Prostate gland (tissue), 2 donors: ENCODE measurements around the gene MYL4. TPM values are rescaled to one million over a fixed set of nuclear protein-coding genes. Genes with fewer than 3 reads are reported as not detected.

Experiments used
- DNase-seq: peaks from one replicate; pipeline ENCODE4 v3.0.0-alpha.2; 2019; ENCODE audit warnings: low spot score
- H3K27ac ChIP-seq, 2 donors: fragments of 200-600 bp; sonication (generic); 2 replicates each; pipeline ENCODE4 v1.5.1; 2017 to 2019
- H3K27me3 ChIP-seq: fragments of 200-600 bp; sonication (generic); replicated peaks from 2 replicates; pipeline ENCODE4 v1.5.1; 2019; ENCODE audit not compliant: insufficient read depth
- H3K36me3 ChIP-seq, 2 donors: fragments of 200-600 bp; sonication (generic); 1 replicate in 1 of 2; 2 replicates in 1 of 2; pipeline versions ENCODE4 v1.5.1 to v1.8.1; 2017 to 2019
- H3K4me1 ChIP-seq: fragments of 200-600 bp; sonication (generic); replicated peaks from 2 replicates; pipeline ENCODE4 v1.5.1; 2019
- H3K4me3 ChIP-seq, 2 donors: fragments of 200-600 bp; sonication (generic); 2 replicates each; pipeline ENCODE4 v1.5.1; 2017 to 2019
- H3K9me3 ChIP-seq: fragments of 200-600 bp; sonication (generic); 2 replicates; pipeline ENCODE4 v1.5.1; 2017
- POLR2A ChIP-seq: fragments of 450-650 bp; IDR thresholded peaks from one replicate; pipeline ENCODE4 v1.6.1; 2016; ENCODE audit warnings: antibody characterized with exemption, mild to moderate bottlenecking
- POLR2AphosphoS5 ChIP-seq: sonication (generic); formaldehyde crosslinking; IDR thresholded peaks from one replicate; pipeline ENCODE4 v1.6.1; 2017; ENCODE audit warnings: antibody characterized with exemption
- WGBS: methylation state at CpG from one replicate; pipeline ENCODE4 v1.1.5; 2018; 5-methylcytosine and 5-hydroxymethylcytosine counted together
- intact Hi-C: fragments of 100-400 bp; cut with DNase I; formaldehyde crosslinking; loops from one replicate; pipeline ENCODE4 v1.14.2; 2022
- total RNA-seq, 2 donors: library from RNA; depleted of rRNA; stranded (reverse); fragments of >200 nt; gene quantifications; one replicate each; pipeline ENCODE4 v1.1.0, GENCODE V29; 2016
- TF ChIP-seq, protein P1 (sequence below), 4 experiments: fragments of 200-600 bp in 2 of 4; fragments of 450-650 bp in 2 of 4; sonication (generic) in 2 of 4; IDR thresholded peaks; 1 replicate in 3 of 4; 2 replicates in 1 of 4; pipeline ENCODE4 v1.5.1; 2016 to 2019; ENCODE audit warnings: antibody characterized with exemption in 4 of 4, mild to moderate bottlenecking in 2 of 4, moderate library complexity in 2 of 4

MYL4 gene
- total RNA-seq, 2 donors from 2014 or later: 4.3 TPM; not detected in 1

DNA sequence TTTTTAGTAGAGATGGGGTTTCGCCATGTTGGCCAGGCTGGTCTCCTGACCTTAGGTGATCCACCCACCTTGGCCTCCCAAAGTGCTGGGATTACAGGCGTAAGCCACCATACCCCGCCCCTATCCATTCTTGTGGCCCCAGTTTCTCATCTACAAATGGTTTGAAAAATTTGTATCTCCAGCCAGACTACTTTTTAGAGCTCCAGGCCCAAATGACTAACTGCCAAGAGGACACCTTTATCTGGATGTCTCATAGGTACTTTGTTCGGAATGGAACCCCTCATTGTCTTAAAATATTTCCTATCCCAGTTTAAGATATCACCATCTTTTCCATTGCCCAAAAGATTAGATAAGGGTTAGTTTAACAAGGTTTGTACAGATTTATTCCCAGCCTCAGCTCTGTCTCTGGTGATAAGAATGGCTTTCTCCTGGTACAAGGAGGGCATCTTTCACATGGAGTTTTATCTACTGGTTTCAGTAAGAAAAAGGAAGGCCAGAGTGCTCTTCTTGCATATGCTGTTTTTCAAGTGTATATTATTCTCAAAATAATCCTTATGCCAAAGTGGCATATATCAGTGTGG is 15.1 kb upstream of the MYL4 start:
- Histone ChIP-seq H3K27ac (no peak overlapping the region), H3K27me3 (no peaks in the 10 kb centered on the region), H3K4me3 (no peak overlapping the region), H3K4me1 (no peaks in the 10 kb centered on the region), H3K36me3 (no peaks in the 10 kb centered on the region), H3K9me3 (no peaks in the 10 kb centered on the region)
- 100% methylated on average over 4 of the region's 4 CpGs for WGBS
- no peak for DNase-seq
- TF ChIP-seq POLR2A (no peak), POLR2AphosphoS5 (no peak)
- TF ChIP-seq, protein P1, sequence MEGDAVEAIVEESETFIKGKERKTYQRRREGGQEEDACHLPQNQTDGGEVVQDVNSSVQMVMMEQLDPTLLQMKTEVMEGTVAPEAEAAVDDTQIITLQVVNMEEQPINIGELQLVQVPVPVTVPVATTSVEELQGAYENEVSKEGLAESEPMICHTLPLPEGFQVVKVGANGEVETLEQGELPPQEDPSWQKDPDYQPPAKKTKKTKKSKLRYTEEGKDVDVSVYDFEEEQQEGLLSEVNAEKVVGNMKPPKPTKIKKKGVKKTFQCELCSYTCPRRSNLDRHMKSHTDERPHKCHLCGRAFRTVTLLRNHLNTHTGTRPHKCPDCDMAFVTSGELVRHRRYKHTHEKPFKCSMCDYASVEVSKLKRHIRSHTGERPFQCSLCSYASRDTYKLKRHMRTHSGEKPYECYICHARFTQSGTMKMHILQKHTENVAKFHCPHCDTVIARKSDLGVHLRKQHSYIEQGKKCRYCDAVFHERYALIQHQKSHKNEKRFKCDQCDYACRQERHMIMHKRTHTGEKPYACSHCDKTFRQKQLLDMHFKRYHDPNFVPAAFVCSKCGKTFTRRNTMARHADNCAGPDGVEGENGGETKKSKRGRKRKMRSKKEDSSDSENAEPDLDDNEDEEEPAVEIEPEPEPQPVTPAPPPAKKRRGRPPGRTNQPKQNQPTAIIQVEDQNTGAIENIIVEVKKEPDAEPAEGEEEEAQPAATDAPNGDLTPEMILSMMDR (IDR thresholded peaks at IDR 0.05): no peak
- intact Hi-C loops: no loop called here

DNA sequence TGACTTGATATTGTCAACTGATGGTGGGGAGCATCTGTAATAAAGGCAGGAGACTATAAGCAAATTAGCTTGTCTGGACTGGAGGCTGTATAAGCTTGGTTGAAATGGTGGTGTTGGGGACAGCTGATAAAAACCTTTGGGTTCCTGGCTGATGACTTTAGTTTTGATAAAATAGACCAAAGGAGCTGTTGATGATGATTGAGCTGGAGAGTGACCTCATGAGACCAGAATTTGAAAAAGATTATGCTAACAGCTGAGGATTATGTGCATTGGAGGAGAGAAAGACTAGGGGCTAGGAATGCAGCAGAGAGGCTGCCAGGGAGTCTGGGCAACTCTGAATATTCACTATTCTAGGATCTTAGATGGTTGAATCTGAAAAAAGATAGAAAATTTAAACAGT is 11.3 kb upstream of the MYL4 start:
- no peak for TF ChIP-seq POLR2AphosphoS5
- no peak for TF ChIP-seq POLR2A
- TF ChIP-seq, protein P1 (IDR thresholded peaks at IDR 0.05): no peak
- no peaks in the 10 kb centered on the region for H3K36me3 ChIP-seq
- no peak for DNase-seq
- H3K4me3 ChIP-seq: no peak overlapping the region
- H3K27me3 ChIP-seq: no peaks in the 10 kb centered on the region
- H3K27ac ChIP-seq: no peak overlapping the region
- no peaks in the 10 kb centered on the region for H3K4me1 ChIP-seq
- intact Hi-C loops: no loop called here
- H3K9me3 ChIP-seq: no peaks in the 10 kb centered on the region

DNA sequence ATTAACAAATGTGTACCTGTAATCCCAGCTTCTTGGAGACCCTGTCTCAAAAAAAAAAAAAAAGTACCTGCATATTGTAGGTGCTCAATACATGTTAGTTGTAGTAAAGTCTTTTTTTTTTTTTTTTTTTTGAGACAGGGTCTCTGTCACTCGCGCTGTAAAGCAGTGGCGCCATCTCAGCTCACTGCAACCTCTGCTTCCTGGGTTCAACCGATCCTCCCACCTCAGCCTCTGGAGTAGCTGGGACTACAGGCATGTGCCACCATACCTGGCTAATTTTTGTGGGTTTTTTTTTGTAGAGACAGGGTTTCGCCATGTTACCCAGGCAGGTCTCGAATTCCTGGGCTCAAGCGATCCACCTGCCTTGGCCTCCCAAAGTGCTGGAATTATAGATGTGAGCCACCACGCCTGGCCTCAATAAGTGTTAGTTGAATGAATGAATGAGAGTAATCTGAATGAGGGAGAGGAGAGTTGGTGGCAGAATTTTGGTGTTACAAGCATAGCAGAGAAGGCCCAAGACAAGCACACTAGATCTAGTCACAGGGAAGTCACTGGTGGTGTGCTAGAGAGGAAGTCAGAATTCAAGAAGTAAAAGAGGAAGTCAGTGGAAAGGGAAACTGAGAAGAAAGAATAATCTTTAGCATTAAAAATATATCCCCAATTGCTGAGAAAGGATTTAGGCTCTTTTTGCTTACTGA is 9.4 kb upstream of the MYL4 start:
- TF ChIP-seq POLR2A (no peak), POLR2AphosphoS5 (no peak)
- TF ChIP-seq, protein P1 (IDR thresholded peaks at IDR 0.05): no peak
- Histone ChIP-seq H3K9me3 (no peaks in the 10 kb centered on the region), H3K27me3 (no peaks in the 10 kb centered on the region), H3K36me3 (no peaks in the 10 kb centered on the region), H3K4me3 (no peak overlapping the region), H3K27ac (no peak overlapping the region), H3K4me1 (no peaks in the 10 kb centered on the region)
- intact Hi-C loops: no loop called here
- no peak for DNase-seq
- WGBS: 94% methylated on average over 8 of the region's 8 CpGs

DNA sequence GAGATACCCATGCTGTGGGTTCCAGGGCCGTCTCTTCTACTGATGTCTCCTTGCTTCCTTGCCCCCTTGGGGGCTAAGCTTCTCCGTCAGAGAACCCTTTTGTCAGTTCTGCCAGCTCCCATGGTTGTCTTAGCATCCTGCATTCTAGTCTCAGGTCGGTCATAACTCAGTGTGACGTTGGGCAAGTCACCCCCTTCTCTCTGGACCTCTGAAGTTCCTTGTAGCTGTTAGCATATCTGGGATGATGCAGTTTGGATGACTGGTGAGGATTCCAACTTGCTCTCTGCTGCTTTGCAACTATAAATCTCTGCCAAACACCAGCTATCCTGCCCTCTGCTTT is 8.9 kb upstream of the MYL4 start:
- H3K27ac ChIP-seq: no peak overlapping the region
- WGBS: 74% methylated on average over 4 of the region's 4 CpGs
- intact Hi-C loops: no loop called here

DNA sequence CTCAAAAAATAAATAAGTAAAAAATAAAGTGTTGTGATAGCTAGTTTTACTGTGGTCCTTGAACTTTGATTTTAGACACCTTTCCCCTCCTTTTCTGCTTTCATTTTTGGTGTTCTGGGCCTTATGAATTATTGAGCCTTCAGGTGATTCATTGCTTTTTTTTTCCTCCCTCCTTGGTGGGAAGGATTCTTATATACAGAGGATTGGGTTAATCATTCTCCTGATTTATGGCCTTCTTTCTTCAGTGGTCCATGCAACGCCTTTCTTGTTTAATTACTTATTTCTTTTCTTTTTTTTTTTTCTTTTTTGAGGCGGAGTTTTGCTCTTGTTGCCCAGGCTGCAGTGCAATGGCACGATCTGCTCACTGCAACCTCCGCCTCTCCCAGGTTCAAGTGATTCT is 8.0 kb upstream of the MYL4 start:
- intact Hi-C loops: no loop called here
- 74% methylated on average over 4 of the region's 4 CpGs for WGBS
- no peak for DNase-seq
- Histone ChIP-seq H3K27me3 (no peaks in the 10 kb centered on the region), H3K4me3 (no peak overlapping the region), H3K36me3 (no peaks in the 10 kb centered on the region), H3K4me1 (no peaks in the 10 kb centered on the region), H3K27ac (no peak overlapping the region), H3K9me3 (no peaks in the 10 kb centered on the region)
- TF ChIP-seq POLR2AphosphoS5 (no peak), POLR2A (no peak)
- TF ChIP-seq, protein P1 (IDR thresholded peaks at IDR 0.05): no peak

More for the DNA sequence above, 8.9 kb upstream of the MYL4 start:
- H3K9me3 ChIP-seq: no peaks in the 10 kb centered on the region
- no peak for TF ChIP-seq POLR2AphosphoS5
- no peak overlapping the region for H3K4me3 ChIP-seq
- no peak for DNase-seq
- no peaks in the 10 kb centered on the region for H3K4me1 ChIP-seq
- no peaks in the 10 kb centered on the region for H3K36me3 ChIP-seq
- no peaks in the 10 kb centered on the region for H3K27me3 ChIP-seq
